Measurements from ENCODE around the gene OR2T35. TPM values are rescaled to one million over a fixed set of nuclear protein-coding genes. Genes with fewer than 3 reads are reported as not detected.
"Not testable (repeated sequence)": the region's sequence is repeated elsewhere in the genome, so short reads cannot be mapped to it uniquely, and the experiment has no call there.

Gene OR2T35
- total RNA-seq, 4 donors from 2014 or later, result 0.30 TPM; not detected in 3

DNA sequence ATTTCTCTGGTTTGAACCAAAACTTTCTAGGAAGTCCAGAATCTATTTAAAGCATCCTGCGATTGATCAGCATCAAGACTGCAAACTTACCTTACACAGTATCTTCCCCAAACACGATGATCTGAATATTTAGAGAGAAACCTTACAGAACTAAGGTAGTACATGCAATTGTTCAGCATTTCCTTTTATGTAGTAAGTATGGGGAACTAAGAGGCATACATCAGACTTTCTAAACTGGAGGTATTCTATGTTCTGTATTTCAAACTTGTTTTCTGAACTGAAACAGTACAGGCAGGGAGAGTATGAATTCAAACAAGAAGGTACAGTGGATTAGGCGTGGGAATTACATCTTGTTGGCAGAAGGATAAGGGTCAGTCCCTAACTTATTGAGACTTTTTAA, 10.3 kb upstream of the OR2T35 start, which contains the start of gene OR2T27:
Gene OR2T27, minus strand, starts transcription at position 175 of the 400 bp plus-strand sequence. CDS start 4,644 bp downstream, outside the sequence.
- intact Hi-C loops (cut with DNase I; ENCODE audit: low total_unique reads), result loop anchor here (10.0 kb wide), 1 partner anchor 221 kb away; no protein-coding TSS in a partner anchor
- WGBS, 2 donors, result no CpG with 5 or more reads among the region's 3 CpGs
- DNase-seq (ENCODE audit: low spot score in 2 of 2); H3K4me3 ChIP-seq (ENCODE audit: low read depth, poor library complexity, severe bottlenecking): not testable (repeated sequence)

DNA sequence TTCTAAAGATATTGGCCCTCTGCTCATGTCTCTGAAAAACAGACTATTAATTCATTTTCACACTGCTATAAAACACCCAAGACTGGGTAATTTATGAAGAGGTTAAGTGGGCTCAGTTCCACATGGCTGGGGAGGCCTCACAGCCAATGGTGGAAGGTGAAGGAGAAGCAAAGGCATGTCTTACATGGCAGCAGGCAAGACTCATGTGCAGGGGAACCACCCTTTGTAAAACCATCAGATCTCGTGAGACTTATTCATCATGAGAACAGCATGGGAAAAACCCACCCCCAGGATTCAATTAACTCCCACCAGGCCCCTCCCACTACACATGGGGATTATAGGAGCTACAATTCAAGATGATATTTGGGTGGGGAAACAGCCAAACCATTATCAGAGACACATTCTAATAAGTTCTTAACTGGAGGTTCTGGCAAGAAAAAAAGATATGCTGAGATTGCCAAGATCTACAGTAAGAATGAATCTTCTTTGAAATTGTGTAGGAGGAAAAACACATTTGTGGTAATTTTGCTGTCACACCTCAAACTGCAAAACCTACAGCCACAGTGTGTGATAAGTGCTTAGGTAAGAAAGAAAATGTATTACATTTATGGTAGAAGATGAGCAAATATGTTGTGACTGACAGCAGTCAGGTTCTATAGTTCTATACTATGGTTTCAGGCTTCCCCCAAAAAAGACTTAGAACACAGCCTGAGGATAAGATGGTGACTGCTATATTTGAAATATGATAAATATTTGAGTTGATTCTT, 3.9 kb upstream of the OR2T35 start:
- DNase-seq (ENCODE audit: low spot score in 2 of 2); intact Hi-C loops (cut with DNase I; ENCODE audit: low total_unique reads); H3K4me3 ChIP-seq (ENCODE audit: low read depth, poor library complexity, severe bottlenecking): not testable (repeated sequence)
- WGBS, 2 donors, result no CpG with 5 or more reads among the region's 1 CpG

DNA sequence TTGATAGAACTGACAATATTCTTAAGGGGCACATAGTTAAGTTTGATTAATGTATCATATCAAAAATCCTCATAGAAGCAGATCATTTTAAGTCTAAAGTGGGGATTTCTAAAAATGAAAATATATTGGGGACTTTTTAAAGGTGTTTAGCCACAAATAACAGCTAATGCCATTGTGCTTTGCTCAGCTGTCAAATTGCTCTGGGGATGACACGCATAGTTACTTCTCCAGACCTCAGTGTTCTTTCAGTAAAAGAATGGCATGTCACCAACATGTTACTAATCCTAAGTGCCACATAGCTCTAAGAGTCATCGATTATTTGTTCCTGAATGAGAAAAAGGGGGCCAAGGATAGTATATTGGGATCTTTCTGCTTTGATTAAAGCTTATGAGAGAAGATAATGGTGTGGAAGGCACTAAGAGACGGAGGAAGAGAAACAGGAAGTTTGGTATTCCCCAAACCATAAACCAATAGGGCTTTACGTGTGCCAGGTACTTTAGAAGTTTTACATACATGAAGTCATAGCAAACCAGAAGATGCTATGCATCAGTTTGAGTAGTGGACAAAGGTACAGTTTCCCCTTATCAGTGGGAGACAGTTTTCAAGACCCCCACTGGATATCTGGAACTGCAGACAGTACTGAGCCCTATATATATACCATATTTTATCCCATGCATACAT, 2.0 kb downstream of the OR2T35 start:
- DNase-seq (ENCODE audit: low spot score in 2 of 2); intact Hi-C loops (cut with DNase I; ENCODE audit: low total_unique reads); H3K4me3 ChIP-seq (ENCODE audit: low read depth, poor library complexity, severe bottlenecking): not testable (repeated sequence)
- WGBS, 2 donors, result no CpG with 5 or more reads among the region's 4 CpGs

DNA sequence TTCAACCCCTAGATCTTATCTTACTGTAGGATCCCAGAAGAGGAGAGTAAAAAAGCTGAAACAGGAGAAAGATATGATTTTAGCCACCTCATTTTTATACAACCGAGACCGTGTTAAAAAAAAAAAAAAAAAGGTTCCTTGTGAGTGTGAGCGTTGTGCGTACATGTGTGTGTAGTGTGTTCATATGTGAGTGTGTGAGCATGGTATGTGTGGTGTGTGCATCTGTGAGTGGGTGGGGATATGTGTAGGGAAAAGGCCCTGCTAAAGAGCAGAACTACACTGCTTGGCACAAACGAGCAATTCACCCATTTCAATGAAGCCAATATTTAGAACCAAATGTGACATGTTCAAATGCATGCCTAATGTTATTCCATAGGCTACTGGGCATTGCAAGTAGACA, 3.5 kb downstream of the OR2T35 start:
- intact Hi-C loops (cut with DNase I; ENCODE audit: low total_unique reads); H3K4me3 ChIP-seq (ENCODE audit: low read depth, poor library complexity, severe bottlenecking); DNase-seq (ENCODE audit: low spot score in 2 of 2): not testable (repeated sequence)
- 94 to 100% methylated on average over 3 to 4 of the region's 5 CpGs for WGBS, 2 donors

DNA sequence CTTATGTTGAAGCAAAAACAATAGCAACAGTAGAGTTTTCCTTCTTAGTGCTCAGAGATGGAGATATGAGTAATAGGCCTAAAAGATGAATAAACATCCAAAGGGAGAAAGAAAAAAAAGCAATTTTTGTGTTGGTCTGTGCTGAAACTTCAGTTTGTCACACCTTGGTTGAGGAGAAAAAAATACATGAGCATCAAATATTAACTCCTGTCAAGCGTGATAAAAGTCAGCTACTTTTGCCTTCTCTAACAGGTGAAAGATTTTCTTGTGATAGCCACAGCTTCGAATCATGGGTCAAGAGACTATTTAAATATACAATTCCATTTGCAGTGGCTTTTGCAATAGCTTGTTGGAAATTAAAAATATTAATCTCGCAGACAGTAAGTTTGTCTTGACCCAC, 4.2 kb downstream of the OR2T35 start:
- DNase-seq (ENCODE audit: low spot score in 2 of 2); H3K4me3 ChIP-seq (ENCODE audit: low read depth, poor library complexity, severe bottlenecking); intact Hi-C loops (cut with DNase I; ENCODE audit: low total_unique reads): not testable (repeated sequence)
- no CpG with 5 or more reads among the region's 3 CpGs for WGBS, 2 donors

DNA sequence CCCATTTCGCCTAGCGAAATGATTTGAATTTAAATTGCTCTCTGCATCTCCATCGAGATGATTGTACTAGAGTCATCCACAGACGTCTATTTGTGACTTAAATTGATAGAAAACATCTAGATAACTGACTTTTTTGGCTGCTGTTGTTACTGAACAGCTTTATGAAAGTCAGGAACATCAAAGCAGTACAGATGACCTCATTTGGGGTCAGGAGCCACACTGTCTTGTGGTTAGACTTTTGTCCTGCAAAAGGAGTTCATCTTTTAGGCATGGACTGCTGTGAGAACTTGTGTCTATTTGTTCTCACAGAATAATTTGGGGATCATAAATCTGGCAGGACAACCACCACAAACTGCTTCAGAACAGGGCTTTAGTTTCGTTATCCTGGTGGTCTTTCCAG, 5.4 kb downstream of the OR2T35 start:
- DNase-seq (ENCODE audit: low spot score in 2 of 2); intact Hi-C loops (cut with DNase I; ENCODE audit: low total_unique reads); H3K4me3 ChIP-seq (ENCODE audit: low read depth, poor library complexity, severe bottlenecking): not testable (repeated sequence)
- WGBS, 2 donors, result no CpG with 5 or more reads among the region's 5 CpGs

DNA sequence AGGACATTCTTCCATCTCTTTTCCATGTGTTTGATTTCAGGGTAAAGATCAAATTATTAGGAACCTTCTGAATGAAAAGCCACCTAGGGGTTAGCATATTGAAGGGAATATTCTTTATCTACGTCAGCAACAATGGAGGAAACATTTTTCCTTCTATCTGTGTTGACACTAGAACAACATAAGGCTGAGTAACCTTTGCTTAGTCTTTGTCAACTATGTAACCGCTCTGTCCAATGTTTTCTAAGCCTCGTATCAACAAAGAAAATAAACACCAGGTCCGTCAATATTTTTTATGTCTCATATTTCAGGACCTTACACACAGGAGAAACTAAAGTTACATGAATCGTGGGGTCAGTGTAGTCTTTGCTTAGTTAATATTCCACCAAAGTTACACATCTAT, 8.5 kb downstream of the OR2T35 start:
- DNase-seq (ENCODE audit: low spot score in 2 of 2); intact Hi-C loops (cut with DNase I; ENCODE audit: low total_unique reads); H3K4me3 ChIP-seq (ENCODE audit: low read depth, poor library complexity, severe bottlenecking): not testable (repeated sequence)
- 74% methylated on average over 3 of the region's 5 CpGs; no CpG with 5 or more reads in 1 of the 2 donors for whole genome bisulfite sequencing, 2 donors

DNA sequence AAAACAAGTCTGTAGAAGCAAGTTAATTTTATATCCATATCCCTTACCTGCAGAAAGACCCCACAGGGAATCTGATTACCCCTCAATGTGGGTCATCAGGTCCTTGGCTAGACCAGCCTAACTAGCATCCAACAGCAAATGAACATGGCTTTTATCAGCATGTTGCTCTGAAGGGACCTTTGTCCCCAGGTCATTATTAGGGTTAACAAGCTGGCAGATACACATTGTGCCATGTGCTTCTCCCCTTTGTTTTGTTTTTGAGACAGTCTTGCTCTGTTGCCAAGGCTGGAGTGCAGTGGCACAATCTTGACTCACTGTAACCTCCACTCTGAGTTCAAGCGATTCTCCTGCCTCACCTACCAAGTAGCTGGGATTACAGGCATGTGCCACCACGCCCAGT, 10.1 kb downstream of the OR2T35 start, which contains the start of gene OR2T11:
Gene OR2T11, minus strand, starts transcription at position 101 of the 400 bp plus-strand sequence. CDS start 7,963 bp downstream, outside the sequence.
- intact Hi-C loops (cut with DNase I; ENCODE audit: low total_unique reads); H3K4me3 ChIP-seq (ENCODE audit: low read depth, poor library complexity, severe bottlenecking); DNase-seq (ENCODE audit: low spot score in 2 of 2): not testable (repeated sequence)
- WGBS, 2 donors, result no CpG with 5 or more reads among the region's 2 CpGs

DNA sequence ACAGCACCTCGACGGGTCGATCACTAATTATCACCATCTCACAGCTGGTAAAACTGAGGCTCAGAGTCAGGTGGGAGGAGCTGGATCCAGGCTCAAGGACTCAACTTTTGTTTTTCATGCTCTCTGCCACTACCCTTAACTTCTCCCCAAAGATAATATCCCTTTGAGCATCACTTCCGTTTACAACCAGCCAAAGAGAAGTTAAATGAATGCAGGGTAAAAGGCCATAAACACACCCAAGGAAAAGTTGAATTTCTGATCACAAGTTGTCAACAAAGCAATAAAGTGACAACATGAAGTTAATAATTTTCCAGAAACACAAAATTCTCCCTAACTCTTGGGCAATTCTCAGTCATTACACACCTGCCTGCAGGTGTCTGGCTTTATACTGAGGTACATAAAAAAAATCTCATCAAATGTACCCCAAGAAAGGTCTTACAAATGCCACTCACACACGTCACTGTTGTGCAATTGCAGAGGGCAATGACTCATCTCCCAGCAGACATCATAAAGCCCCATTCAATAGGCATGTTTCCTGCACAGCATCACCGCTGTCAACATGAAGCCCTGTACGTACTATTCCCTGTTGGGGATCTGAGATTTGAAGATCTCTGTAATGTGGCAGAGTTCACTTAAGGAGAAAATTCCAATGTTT, 13.6 kb downstream of the OR2T35 start:
- no peak overlapping the region for H3K4me3 ChIP-seq (ENCODE audit: low read depth, poor library complexity, severe bottlenecking)
- TF ChIP-seq, protein P1, sequence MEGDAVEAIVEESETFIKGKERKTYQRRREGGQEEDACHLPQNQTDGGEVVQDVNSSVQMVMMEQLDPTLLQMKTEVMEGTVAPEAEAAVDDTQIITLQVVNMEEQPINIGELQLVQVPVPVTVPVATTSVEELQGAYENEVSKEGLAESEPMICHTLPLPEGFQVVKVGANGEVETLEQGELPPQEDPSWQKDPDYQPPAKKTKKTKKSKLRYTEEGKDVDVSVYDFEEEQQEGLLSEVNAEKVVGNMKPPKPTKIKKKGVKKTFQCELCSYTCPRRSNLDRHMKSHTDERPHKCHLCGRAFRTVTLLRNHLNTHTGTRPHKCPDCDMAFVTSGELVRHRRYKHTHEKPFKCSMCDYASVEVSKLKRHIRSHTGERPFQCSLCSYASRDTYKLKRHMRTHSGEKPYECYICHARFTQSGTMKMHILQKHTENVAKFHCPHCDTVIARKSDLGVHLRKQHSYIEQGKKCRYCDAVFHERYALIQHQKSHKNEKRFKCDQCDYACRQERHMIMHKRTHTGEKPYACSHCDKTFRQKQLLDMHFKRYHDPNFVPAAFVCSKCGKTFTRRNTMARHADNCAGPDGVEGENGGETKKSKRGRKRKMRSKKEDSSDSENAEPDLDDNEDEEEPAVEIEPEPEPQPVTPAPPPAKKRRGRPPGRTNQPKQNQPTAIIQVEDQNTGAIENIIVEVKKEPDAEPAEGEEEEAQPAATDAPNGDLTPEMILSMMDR (IDR thresholded peaks at IDR 0.05), result no peak
- no peak for TF ChIP-seq POLR2A (IDR thresholded peaks at IDR 0.05)
- intact Hi-C loops (cut with DNase I; ENCODE audit: low total_unique reads), result no loop called here
- no peak for DNase-seq (ENCODE audit: low spot score in 2 of 2)
- 71 to 74% methylated on average over 7 of the region's 7 CpGs for WGBS, 2 donors

Measured in lower leg skin (tissue), 4 donors.